SKM-1 (cell line): ENCODE data around the gene CCDC9.
"Not testable (repeated sequence)": the region's sequence is repeated elsewhere in the genome, so short reads cannot be mapped to it uniquely, and the experiment has no call there.

Experiments
- DNase-seq: peaks from one replicate; lab custom pipeline; 2025; ENCODE audit not compliant: unreplicated experiment; lab: John Stamatoyannopoulos, UW

Gene CCDC9

DNA sequence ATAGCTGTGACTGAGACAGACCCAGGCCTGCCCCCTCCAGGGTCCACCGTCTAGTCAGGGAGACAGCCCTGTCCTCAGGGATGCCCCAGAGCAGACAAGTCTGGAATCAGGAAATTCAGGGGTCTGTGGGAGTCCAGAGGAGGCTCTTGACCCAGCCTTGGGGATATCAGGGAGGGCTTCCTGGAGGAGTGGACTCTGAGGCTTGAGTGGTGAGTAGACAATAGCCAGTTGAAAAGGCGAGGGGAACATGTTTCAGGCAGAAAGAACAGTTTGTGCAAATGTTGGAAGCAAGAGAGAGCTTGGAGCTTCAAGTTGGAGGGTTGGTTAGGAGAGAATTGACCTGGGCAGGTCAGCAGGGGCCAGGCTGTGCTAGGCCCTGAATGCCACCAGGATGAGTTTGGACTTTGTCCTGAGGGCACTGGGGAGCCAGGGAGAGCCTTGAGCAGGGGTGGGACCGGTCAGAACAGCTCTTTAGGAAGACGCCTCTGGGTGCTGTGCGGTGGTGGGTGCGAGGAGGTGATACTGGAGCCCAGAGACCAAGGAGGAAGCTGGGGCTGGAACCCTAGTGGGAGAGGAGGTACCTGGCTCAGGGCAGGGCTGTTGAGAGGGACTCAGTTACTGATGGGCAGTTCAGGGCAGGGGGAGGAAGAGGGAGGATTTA lies 2.7 kb downstream of the CCDC9 start:
- DNase-seq, result no peak

DNA sequence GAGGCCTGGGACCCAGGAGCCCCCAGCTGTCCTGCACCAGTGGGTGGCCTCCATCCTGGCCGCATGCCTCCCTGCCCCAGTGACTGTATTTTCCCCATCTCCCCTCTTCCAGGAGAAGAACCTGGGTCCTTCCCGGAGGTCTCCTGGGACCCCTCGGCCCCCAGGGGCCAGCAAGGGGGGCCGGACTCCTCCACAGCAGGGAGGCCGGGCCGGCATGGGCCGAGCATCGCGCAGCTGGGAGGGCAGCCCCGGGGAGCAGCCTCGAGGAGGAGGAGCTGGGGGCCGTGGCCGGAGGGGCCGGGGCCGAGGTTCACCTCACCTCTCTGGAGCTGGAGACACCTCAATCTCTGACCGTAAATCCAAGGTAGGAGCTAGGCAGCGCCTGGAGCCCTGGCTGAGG lies 4.2 kb downstream of the CCDC9 start:
- no peak for DNase-seq

DNA sequence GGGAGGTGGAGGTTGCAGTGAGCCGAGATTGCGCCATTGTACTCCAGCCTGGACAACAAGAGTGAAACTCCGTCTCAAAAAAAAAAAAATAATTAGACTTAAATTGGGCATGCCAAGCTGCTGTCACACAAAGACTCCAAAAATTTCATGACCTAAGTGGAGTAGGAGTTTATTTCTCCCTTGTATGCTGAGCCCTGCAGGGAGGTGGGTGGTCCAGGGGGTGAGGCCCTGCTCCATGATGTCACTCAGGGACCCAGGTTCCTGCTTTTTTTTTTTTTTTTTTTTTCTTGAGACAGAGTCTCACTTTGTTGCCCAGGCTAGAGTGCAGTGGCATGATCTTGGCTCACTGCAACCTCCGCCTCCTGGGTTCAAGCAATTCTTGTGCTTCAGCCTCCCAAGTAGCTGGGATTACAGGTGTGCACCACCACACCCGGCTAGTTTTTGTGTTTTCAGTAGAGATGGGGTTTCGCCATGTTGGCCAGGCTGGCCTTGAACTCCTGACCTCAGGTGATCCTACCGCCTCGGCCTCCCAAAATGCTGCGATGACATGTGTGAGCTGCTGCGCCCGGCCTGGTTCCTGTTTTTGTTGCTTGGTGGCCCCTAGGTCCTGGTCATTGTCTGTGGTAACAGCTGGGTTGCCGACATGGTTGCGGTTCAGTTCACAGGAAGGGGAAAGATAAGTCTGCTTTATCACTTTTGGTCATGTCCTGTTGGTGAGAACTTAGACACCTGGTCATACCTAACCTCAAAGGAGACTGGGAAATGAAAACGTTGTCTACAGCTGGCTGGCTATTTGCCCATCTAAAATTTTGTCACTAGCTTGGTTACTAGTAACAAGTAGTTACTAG lies 5.8 kb downstream of the CCDC9 start:
- not testable (repeated sequence) for DNase-seq

DNA sequence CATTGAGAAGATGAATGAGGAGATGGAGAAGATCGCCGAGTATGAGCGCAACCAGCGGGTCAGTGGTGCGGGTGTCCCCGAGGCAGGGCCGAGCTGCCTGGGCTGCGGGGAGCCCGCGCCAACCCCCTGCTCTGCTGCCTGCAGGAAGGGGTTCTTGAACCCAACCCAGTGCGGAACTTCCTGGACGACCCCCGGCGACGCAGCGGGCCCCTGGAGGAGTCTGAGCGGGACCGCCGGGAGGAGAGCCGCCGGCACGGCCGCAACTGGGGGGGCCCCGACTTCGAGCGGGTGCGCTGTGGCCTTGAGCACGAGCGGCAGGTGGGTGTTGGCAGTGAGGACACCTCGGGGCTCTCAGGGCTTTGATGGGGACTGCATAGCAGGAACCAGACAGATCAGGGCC lies 8.3 kb downstream of the CCDC9 start:
- no peak for DNase-seq

DNA sequence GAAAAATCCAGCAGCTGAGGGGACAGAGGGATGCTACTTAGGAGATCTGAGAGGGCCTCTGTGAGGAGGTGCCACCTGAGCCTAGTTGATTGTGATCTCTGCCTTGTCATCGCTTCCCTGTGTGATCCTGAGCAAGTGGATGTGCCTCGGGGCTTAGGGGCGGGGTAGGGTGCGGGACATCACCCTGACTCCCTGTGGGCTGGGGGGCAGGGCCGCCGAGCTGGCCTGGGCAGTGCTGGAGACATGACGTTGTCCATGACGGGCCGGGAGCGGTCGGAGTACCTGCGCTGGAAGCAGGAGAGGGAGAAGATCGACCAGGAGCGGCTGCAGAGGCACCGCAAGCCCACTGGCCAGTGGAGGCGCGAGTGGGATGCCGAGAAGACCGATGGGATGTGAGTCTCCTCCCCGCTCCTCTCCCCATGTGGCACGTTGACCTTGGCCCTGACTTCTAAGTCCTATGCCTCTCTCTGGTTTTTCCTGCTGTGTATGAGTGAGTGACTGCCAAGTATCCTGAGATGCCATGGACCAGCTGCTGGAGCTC lies 10.1 kb downstream of the CCDC9 start:
- DNase-seq, result no peak

DNA sequence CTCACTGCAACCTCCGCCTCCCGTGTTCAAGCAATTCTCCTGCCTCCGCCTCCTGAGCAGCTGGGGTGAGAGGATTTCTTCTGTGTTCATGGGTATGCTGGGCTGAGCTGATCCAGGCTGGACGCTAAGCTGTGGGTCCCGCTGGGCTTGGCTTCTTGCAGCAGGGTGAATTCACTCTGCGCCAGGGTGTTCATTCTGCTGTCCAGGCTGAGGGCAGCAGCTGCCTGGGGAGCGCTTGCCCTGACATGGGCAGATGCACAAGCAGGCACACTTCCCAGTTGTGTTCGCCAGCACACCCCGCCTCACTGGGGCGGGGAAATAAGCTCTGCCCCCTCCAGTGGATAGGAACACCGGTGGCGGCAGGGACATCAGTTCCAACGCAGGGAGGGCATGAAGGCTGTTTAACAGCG lies 11.0 kb downstream of the CCDC9 start:
- no peak for DNase-seq

DNA sequence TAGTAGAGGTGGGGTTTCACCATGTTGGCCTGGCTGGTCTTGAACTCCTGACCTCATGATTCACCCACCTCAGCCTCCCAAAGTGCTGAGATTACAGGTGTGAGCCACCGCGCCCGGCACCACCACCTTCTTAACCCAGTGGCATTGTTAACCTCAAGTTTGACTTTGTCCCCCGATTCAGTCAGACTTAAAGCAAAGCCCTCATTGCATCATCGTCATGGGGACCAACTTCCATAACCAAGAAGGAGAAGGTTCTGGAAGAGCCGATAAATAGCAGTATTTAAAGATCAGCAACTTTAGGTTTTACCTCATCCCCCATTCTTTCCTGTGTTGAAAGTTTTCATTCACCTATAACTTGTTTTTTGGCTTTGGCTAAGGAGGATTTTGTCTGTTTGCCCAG lies 11.7 kb downstream of the CCDC9 start:
- DNase-seq, result no peak

DNA sequence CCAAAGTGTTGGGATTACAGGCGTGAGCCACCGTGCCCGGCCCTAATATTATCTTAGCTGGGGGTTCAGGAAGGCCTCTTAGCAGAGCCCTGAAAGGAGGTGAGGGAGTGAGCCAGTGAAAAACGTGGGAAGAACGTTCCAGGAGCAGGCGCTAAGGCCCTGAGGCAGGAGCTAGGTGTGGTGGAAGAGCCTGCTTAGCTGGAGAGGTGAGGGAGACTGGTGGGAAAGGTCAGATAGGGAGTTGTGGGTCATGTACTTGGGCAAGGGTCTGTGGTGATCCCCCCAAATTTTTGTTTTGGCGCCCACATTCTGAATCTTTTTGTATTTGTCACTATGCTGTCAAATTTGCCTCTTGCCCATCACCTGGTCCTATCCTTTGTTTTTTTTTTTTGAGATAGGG lies 13.3 kb downstream of the CCDC9 start:
- no peak for DNase-seq

DNA sequence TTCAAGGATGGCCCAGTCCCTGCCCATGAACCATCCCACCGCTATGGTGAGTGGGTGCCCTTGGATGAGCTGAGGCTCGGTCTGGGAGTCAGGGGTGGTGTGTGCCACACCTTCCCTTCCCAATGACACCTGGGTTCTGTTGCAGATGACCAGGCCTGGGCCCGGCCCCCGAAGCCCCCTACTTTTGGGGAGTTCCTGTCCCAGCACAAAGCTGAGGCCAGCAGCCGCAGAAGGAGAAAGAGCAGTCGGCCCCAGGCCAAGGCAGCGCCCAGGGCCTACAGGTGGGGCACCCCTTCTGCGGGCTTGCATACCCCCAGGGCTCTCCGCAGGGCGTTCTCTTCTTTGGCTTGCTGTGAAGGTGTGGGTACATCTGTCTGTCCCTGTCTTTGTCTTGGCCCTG lies 14.1 kb downstream of the CCDC9 start:
- no peak for DNase-seq

DNA sequence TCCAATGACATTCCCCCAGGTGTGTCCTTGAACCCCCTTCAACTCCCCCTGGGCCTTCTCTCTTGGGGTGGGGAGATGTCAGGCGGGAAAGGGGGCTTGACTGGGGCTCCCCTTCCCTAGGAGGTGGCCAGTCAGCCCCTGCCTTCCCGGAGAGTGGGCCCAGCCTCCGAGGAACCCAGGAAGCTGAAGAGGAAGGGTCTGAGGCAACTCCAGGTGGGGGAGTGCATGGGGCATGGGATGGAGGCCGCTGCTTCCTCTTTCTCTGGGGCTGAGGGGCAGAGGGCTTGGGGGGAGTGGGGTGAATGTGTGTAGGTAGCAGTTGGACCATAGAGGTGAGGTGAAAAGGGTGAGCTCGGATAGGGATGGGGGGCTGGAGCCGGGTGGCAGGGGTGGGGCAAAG lies 15.6 kb downstream of the CCDC9 start:
- DNase-seq, result no peak

DNA sequence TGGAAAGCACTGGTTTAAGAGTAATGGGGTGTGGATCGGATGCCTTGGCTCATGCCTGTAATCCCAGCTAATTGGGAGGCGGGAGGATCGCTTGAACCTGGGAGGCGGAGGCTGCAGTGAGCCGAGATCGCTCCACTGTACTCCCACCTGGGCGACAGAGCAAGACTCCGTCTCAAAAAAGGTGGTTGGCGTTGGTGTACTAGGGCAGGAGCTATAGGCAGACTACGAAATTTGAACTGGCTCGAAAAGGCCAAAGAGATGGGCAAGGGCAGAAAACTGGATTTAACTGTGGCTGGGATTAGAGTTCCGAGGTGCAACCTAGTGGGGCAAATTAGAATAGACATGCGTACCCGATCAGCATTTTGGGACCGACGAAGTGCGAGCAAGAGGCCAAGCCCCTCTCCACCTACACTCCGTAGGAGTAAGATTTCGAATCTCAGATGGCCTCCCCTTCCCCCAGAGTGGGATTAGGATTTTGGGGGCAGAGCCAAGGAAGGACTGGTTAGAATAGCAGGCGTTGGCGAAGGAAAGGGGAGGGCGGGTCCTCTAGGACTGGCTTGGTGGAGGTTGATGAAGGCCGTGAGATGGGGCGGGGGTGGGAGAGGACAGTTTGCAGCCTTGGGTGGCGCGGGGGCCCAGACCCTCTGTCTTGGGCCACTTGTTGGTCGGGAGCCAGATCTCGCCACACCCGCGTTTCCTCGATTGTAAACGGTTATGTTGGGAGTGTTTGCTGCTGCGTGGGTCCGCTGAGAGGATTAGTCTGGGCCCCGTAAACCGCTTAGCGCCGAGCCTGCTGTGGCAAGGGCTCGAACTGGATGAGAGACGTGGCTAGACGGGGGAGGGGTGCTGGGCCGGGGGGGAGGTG lies 16.4 kb downstream of the CCDC9 start:
- no peak for DNase-seq

DNA sequence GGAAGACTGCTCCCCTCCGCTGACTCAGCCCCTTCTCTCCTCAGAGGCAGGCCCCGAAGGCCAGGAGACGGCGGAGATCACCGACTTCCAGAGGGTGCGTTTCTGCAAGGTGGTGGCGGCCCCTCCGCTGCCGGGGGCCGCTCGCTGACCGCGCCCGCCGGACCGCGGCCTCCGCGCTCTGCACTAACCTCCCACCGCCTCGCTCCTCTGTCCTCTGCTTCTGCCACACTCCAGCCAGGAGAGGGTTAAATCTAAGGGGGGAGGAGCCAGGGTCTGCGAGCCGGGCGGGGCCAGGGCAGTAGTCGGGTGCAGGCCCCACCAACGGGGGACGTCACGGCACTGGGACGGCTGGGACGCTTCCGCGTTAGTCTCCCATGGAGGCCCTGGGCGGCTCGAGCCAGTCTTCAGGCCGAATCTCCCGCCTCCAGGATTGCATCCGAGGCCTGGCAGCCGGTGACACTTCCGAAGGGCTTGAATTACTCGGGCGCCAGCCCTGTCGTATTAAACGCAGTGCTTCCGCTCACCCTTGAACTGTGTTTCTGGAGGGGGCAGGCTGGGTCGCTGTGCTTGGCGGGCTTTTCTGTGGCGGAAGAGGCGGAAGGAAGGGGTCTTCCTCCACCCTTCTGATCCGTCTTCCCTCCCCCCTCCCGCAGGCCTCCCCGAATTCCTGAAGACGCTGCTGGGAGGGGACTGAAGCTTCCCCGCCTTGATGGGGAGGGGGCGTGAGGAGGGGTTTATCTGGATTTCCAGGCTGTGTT lies 17.2 kb downstream of the CCDC9 start:
- peak; percentile 25 for DNase-seq

DNA sequence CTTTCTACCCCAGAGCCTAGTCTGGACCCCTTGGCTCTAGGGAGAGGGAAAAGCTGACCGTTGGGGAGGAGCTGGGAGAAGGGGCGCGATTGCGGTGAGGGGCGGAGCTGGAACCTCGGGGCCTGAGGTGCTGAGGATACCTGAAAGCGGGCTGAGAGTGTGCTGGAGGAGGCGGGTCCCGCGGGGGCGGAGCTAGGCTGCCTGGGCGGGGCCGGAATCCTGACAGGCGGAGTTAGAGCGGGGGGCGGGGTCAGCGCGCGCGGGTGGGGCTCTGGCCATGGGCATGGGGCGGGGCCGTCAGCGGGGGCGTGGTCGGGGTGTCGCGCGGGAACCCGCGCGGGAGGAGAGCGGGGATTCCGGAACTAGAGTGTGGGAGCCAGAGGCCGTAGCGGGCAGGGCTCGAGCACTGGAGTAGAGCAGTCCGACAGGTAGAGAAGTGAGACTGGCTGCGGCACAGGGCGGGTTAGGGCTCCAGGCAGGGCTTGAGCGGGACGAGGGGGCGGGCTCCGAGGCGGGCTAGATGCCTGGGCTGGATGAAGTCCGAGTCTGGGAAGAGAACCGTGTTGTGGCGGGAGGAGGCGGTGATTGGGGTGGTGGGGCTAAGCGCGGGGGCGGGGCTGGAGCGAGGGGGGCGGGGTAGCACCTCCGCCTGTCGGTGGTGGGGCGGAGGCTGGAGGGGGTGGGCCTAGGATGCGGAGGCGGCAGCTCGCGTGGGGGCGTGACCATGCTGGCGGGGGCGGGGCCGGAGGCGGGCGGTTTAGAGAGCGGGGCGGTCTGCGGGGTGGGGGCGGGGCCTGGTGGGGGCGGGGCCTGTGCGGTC lies 18.0 kb downstream of the CCDC9 start, which contains the start of gene INAFM1:
Gene INAFM1 (plus strand): TSS at position 815 of the 820 bp plus-strand sequence. CDS start 35 bp downstream, outside the sequence.
- DNase-seq, result peak; percentile 21

DNA sequence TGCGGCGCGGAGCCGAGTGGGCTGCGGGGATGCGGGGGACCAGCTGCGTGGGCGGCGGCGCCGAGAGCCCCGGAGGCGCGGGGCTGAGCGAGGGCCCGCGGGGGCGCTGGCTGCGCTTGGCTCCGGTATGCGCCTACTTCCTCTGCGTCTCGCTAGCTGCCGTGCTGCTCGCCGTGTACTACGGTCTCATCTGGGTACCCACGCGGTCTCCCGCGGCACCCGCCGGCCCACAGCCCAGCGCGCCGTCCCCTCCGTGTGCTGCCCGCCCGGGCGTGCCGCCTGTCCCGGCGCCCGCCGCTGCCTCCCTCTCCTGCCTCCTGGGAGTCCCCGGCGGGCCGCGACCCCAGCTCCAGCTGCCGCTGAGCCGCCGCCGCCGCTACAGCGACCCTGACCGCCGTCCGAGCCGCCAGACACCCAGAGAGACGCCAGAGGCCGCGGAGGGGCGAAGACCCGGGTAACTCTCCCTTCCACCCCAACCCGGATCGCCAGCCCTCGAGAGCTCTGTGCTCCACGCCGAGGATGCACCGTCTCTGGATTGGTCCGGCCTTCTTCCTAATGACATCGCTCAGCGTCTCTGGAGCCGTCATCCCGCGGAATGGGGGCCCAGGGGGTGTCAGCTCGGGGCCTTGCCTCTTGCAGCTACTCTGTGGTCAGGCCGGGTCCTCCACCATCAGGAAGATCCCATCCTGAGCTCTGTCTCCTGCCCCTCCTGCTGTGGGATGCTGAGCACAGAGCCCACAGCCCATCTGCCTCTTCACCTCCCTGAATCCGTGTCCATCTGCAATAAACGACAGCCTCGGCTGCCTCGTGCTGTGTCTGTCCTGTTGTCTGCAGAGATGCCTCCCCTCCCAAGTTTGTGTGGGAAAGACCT lies 18.8 kb downstream of the CCDC9 start:
- DNase-seq, result no peak

DNA sequence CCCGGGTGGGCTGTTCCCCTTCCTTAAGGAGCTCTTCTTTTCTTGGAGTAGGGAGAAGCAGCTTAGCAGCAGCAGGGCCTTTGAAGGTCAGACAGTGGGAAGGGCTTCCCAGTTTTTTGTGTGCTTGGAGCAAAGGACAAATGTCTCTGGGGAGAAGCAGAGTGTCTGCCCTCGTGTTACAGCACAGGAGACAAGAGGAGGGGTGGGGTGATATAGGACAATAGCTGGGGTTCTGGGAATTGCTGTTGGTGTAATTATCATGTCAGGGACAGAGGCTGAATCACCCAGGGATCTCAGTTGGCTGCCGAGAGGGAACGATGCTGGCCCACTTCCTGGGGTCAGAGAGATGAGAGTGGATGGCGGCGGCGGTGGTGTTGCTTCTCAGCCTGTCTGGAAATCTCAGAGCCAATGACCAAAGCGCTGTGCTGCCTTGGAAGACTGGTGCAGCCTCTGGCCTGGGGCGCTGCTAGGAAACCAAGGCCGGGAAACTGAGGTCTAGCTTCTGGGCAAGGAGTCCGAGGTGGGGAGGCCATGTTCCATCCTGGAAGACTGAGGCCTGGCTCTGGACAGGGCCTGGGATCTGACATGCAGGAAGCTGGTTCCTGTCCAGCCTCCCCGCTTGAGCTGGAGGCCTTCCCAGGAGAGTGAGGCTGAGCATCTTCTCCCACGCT lies 19.6 kb downstream of the CCDC9 start:
- no peak for DNase-seq

DNA sequence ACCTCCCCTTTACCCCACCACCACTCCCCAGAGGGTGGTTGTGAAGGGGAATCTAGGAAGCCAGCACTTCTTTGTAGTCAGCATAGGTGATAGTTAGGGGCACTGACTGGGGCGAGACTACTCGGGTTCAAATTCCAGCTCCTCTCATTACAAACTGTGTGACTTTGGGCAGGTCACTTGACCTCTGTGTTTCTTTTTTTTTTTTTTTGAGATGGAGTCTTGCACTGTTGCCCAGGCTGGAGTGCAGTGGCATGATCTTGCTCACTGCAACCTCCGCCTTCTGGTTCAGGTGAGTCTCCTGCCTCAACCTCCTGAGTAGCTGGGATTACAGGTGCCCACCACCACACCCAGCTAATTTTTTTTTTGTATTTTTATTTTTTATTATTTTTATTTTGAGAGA lies 20.2 kb downstream of the CCDC9 start:
- DNase-seq, result not testable (repeated sequence)

DNA sequence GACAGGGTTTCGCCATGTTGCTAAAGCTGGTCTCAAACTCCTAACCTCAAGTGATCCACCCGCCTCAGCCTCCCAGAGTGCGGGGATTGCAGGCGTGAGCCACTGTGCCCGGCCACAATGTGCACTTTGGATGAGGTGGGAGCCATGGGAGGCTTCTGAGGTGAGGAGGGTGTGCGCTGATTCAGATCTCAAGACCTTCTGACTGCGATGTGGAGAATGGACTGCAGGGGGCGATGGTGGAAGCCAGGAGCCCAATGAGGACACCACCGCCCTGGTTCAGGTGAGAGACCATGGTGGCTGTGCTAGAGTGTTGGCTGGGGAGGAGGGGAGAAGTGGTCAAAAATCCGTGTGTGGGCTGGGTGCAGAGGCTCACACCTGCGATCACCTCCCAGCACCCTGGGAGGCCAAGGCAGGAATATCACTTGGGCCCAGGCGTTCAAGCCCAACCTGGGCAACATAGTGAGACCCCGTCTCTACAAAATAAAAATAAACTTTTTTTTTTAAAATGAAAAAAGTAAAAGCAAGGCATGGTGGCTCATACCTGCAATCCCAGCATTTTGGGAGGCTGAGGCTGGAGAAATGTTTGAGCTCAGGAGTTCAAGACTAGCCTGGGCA lies 24.0 kb downstream of the CCDC9 start:
- no peak for DNase-seq
